GM12875 (cell line): Measurements from ENCODE around the gene ATP1A3.
"Not testable (repeated sequence)": the region's sequence is repeated elsewhere in the genome, so short reads cannot be mapped to it uniquely, and the experiment has no call there.

Experiments used
- H3K4me3 ChIP-seq: one replicate; pipeline ENCODE4 v1.5.1; 2011; ENCODE audit warnings: low read depth, low read length, control low read depth
- TF ChIP-seq, protein P1 (sequence below): IDR thresholded peaks from 2 replicates; pipeline ENCODE4 v1.5.1; 2011; ENCODE audit warnings: low read depth, mild to moderate bottlenecking, control low read depth, inconsistent platforms, low read length, moderate library complexity, borderline replicate concordance; ENCODE audit not compliant: insufficient read depth

ATP1A3 gene

DNA sequence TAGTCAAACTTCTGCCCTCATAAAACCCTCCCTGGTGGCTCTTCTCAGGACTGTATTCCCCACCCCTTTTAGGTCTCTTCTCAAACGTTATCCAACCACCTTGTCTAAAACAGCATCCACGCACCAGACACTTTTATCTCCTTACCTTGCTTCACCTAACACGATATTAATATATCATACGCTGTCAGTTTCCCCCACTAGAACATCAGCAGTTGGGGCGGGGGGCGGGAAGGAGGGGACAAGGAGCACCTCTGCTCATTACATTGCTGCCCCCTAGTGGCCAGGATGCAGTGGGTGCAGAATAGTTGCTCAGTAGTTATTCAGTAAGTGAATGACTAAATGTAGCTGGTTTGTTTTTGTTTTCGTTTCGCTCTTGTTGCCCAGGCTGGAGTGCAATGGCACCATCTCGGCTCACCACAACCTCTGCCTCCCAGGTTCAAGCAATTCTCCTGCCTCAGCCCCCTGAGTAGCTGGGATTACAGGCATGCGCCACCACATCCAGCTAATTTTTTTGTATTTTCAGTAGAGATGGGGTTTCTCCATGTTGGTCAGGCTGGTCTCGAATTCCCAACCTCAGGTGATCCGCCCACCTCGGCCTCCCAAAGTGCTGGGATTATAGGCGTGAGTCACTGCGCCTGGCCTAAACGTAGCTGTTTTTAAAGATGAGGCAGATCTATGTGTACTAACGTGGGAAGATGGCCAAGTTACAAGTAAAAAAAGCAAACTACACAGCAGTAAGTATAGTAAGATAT, 40.8 kb upstream of the ATP1A3 start:
- H3K4me3 ChIP-seq, result not testable (repeated sequence)
- TF ChIP-seq, protein P1, sequence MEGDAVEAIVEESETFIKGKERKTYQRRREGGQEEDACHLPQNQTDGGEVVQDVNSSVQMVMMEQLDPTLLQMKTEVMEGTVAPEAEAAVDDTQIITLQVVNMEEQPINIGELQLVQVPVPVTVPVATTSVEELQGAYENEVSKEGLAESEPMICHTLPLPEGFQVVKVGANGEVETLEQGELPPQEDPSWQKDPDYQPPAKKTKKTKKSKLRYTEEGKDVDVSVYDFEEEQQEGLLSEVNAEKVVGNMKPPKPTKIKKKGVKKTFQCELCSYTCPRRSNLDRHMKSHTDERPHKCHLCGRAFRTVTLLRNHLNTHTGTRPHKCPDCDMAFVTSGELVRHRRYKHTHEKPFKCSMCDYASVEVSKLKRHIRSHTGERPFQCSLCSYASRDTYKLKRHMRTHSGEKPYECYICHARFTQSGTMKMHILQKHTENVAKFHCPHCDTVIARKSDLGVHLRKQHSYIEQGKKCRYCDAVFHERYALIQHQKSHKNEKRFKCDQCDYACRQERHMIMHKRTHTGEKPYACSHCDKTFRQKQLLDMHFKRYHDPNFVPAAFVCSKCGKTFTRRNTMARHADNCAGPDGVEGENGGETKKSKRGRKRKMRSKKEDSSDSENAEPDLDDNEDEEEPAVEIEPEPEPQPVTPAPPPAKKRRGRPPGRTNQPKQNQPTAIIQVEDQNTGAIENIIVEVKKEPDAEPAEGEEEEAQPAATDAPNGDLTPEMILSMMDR, result peak; percentile 88

DNA sequence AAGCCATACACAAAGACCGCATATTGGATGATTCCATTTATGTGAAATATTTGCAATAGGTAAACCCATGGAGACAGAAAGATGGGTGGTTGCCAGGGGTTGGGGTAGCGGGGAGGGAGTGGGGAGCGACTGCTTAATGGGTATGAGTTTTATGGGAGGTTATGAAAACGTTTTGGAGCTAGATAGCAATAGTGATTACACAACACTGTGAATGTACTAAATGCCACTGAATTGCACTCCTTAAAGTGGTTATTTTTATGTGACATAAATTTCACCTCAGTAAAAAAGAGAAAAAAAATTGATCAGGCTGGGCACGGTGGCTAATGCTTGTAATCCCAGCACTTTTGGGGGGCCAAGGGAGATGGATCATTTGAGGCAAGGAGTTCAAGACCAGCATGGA, 39.4 kb upstream of the ATP1A3 start:
- no peak overlapping the region for H3K4me3 ChIP-seq

DNA sequence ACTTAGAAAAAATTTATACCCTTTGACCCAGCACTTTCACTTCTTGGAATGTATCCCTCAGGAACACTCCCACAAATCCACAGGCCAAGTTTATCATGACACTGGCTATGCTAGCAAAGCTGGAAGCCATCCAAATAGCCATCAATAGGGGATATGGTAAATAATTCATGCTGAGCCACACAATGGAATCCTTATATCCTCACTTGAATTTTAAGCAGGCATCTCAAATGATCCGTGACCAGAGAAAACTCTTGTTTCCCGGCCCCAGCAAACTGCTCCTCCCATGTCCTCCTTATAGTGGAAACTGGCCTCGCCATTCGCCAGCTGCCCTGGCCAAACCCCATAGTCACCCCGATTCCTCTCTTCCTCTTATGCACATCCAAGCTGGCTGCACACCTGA, 38.4 kb upstream of the ATP1A3 start:
- H3K4me3 ChIP-seq, result no peak overlapping the region
- TF ChIP-seq, protein P1, result no peak

More for the DNA sequence above, 39.4 kb upstream of the ATP1A3 start:
- TF ChIP-seq, protein P1, result no peak

DNA sequence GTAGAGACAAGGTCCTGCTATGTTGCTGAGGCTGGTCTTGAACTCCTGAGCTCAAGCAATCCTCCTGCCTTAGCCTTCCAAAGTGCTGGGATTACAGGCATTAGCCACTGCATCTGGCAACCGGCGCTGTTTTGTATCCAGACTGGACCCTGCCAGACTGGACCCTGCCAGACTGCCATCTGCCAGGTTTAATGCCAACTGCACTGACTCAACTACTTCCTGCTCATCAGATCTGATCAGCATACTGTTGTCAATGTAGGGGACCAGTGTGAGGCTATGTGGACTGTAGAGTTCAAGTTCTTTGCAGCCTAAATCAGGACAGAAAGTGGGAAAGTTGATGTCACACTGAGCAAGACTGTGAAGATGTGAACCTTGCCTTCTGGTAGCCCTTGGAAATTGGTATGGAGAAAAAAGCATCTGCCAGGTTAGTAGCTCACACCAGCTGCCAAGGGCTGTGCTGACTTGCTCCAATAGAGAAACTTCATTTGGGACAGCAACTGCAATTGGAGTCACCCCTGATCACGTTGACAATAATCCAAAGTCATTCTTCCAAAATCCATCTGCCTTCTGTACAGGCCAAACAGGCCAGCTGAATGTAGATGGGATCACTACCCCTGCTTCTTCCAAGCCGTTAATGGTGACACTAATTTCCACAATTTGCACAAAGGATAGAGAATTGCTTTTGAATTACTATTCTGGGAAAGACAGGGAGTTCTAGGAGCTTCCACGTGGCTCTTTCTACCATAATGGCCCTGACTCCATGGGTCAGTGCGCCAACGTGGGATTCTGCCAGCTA, 36.8 kb upstream of the ATP1A3 start:
- H3K4me3 ChIP-seq, result no peak overlapping the region
- TF ChIP-seq, protein P1, result no peak

DNA sequence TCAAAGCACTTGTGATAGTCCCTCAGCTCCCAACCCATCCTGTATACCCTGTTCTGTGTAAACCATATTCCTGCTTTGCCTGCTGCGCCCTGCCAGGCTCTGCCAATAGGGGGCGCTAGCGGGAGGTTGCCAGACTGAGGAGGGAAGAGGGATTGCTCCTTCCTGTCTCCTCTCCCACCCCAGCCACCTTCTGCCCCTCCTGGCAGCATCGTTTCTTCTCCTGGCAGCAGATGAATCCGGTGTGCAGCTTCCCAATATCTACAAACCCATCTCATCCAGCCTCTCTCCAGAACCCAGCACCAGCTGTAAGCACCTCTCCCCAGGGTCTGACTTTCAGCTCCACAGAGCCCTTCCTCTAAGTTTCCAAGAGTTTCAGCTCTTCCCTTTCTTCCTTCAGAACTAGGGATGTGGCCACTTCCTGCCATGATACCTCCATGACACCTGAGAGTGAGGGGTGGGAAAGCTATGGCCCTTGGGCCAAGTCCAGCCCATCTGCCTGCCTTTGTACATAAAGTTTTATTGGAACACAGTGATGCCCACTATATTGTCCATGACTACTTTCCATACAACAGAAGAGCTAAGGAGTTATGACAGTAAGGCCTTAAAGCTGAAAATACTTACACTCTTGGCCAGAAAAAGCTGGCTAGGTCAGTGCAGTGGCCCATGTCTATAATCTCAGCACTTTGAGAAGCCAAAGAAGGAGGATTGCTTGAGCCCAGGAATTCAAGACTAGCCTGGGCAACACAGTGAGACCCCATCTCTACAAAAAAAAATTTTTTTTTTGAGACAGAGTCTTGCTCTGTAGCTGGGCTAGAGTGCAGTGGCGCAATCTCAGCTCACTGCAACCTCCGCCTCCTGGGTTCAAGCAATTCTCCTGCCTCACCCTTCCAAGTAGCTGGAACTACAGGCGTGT, 34.5 kb upstream of the ATP1A3 start:
- TF ChIP-seq, protein P1, result peak; percentile 81
- no peak overlapping the region for H3K4me3 ChIP-seq

DNA sequence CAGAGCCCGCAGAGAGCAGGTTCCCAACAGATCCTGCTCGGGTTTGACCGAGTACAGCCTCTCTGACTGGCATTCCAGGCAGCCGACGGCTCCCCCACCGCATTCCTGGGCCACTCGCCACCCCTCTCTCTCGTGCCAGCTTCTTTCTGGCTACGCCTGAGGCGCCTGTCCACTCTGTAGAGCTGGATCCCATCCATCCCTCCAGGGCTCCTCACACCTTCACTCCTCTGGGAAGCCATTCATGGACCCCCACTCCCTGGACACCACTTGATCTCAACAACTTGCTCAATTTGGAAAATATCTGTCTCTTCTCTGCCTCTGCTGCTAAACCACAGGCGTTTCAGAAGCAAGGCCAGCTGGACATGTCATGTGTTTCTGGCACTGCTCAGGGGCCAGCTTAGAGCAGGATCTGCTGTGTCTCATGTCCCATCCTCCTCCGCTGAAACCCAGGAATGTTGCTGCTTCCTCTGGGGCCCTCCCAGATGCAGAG, 30.6 kb upstream of the ATP1A3 start:
- H3K4me3 ChIP-seq, result no peak overlapping the region
- TF ChIP-seq, protein P1, result no peak
